HK-2 (cell line): Measurements from ENCODE around the gene ILDR2.
A peak's percentile ranks its signal among the peaks of the same experiment; 100 is the strongest.

ENCODE experiments used
- DNase-seq: peaks from one replicate; pipeline ENCODE4 v3.0.0-alpha.2; 2018; ENCODE audit not compliant: unreplicated experiment

The ILDR2 gene

GRCh38 chr1:166969074-166969677, 6.2 kb downstream of the ILDR2 start:
- DNase-seq = no peak

GRCh38 chr1:166960858-166961474, 14.4 kb downstream of the ILDR2 start:
- no peak for DNase-seq

DNA sequence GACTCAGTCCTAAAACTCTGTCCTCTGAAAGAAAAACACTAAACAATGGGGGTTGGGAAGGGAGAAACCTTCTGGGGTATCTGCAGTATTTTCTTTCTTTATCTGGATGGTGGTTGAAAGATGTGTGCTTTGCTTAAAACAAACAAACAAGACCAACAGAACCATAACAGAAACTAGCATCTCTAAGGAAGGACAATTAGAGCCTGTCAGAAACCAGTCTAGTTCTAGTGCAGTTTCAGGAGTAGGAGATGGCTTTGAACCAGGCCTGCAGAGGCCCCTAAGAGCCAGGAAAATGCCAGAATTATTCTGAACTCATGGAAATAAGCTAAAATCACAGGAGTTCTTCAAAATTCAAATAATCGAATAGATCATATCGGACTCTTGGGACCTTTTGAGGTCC, 18.5 kb downstream of the ILDR2 start:
- DNase-seq = no peak

GRCh38 chr1:166956057-166956850, 19.1 kb downstream of the ILDR2 start:
- no peak for DNase-seq

GRCh38 chr1:166953491-166953890, 21.8 kb downstream of the ILDR2 start:
- no peak for DNase-seq

DNA sequence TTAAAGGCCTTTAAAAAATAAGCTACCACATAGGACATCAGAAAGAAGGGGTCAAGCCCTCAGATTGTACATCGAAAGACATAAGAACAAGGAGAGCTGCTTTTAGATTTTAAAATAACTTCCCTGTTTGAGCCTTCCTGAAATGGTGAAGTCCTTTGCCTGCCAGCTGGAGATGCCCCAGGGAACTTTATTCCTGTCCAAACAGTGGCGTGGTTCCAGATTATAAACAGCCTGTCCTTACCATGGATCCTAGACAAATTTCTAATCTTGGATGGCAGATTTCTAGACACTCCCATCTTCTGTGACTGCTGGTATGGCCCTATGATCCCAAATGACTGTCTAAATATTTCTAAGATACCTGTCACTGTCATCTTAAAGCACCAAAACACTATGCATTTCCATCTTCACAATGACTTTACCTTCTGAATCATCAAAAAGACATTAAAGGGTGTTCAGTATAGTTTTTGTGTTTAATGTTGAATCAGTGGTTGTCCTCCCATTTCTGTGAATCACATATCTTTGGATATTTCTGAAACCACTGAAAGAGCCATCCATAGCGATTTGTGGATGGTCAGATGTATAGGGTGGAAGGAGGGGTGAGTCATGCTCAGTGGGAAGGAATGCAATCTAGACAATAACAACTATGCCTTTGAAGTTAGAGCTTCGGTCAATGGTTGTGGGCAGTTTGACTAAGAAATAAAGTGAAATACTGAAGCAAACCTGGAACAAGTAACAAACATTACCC, 23.2 kb downstream of the ILDR2 start:
- peak; percentile 16 for DNase-seq

DNA sequence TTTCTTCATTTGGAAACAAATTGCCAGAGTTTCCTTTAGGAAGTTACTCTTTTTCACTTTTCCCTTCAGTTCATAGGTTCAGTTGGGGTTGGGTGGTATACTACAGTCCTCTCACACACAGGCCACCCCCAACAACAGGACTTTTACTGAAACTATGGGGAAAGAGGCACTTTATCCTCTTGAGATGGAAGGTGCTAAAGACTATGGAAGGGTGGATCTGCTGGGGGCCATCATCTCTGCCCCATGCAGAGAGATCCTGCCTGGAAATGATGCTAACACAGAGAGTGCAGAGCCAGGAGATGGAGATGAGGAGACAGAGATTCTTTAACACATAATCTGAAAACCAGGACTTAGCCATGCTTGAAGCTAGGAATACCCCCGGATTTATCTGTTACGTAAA, 24.3 kb downstream of the ILDR2 start:
- no peak for DNase-seq

DNA sequence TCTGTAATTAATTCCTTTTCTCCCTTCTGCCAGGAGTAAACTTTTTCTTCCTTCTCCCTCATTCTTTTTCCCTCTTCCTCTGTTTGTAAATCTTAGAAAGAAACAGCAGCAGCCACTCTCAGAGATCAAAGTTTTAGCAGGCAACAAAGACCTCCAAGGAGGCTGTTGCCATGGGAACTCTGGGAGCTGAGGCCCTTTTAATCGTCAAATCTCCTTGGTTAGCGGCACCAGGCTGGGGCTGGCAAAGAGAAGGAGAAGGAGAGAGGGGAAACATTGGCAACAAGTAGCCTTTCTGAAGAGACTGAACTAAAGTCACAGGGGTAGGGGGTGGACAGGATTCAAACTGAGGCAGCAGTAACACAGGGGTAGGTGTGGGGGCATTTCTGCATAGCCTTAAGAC, 25.2 kb downstream of the ILDR2 start:
- DNase-seq = no peak

DNA sequence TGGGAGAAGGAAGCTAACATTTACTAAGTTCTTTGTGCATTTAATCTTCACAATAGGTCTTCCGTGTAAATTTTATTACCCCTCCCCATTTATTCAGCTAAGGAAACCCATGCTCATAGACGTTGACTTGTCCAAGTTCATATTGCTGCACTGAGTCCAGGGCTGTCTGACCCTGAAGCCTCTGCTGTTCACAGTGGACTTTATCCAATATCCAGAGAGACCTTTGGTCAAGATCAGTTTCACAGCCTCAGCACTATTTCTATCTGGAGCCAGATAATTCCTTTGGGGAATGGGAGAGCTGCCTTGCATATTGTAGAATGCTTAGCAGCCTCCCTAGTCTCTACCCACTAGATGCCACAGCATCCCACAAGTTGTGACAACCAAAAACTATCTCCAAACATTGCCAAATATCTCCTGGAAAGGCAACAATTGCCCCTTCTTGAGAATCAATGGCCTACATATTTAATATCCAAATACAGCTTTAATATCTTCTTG, 26.4 kb downstream of the ILDR2 start:
- no peak for DNase-seq

- peak; percentile 74 for DNase-seq
Observed at GRCh38 chr1:166947398-166948043, 27.8 kb downstream of the ILDR2 start.

DNA sequence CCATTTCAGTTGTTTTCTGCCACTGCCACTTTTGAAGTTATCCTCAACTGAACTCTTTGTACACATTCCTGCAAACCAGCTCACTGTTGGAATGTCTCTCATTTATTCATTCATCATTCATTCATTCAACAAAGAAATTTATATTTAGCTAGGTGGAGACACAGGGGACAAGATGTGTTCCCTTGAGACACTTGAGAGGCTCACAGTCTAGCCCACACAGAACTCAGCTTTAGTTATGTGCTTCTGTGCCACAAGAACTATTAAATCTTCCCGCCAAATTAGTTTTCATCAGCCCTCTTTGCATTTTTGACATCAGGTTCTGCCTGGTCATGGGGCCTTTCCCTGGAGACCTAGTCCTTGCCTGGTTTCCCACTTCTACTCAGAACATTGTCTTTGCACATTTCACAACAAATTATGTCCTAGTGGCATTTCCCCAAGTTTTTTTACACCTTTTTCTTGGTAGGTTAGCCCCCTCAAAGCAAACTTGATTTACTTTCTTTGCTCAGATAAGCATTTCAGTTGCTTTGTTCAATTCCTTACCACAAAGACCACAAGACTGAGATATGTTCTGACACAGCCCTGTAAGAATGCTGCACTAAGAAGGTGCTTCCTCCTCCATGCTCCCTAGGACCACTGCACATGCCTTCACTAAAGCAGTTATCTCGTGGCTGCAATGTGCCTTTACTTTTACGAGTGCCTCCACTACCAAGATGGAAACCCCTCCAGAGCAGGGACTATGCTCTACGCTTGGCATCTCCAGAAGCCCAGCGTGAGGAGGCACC, 31.0 kb downstream of the ILDR2 start:
- peak; percentile 37 for DNase-seq

DNA sequence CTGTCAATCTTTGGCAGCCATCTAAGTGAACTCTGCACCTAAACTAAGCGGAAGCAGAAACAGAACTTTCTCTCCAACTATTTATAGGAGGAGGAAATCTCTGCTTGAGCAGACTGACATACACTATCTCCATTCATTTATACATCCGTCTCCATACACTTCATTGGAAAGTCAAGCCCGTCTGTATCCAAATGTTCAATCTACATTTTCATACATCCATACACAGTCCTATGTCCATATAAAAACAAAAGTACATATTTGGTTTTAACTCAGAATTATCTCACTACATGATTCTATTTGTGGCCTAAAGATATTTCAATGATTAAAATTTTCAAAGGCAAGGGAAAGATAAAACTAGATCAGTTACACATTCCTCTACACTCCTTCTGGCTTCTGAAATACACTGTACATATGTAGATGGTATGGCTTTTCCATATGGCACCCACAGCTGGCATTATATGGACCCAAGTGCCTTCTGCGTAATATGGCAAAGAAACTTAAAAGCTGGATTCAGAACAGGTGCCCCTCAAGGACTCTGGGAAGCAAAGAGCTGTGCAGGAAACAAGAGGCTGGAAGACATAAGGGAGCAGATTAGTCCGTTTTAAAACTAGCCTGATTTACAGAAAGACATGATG, 35.5 kb downstream of the ILDR2 start:
- no peak for DNase-seq

DNA sequence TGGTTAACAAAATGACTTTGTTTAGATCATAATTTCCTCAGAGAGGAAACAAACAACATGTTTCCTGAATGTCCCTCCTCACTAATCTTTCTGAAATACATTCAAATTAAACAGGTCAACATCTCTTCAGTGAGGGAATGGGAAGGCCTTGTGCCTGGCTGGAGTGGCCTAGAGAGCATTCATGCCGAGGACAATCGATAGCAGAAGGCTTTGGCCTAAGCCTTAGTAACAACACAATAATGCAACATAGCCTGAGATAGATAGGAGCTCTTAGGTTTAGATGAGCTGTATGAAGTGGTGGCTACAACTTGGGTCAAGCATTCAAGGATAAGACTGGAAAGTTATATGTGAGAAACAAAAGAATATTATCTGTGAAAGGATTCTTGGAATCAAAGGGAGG, 37.4 kb downstream of the ILDR2 start:
- no peak for DNase-seq

GRCh38 chr1:166937329-166937728, 38.0 kb downstream of the ILDR2 start:
- no peak for DNase-seq

DNA sequence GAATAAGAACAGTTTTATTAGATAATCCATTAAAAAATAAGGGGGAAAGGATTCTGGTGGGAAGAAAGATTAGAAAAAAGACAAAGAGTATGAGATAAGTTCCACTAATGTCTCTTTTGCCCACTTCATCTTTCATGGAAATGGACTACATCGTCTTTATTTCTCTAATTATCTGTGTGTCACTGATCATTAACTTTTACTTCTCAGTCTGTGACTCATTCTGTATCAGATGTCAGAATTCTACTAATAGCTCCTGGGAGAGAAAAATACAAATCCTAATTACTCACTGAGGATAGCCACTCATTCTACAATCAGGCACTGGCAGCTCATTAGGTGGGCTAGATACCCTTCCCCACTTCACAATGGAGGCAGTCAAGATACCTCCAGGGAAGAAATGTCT, 41.7 kb downstream of the ILDR2 start:
- no peak for DNase-seq

- no peak for DNase-seq
Observed at GRCh38 chr1:166933140-166933539, 42.2 kb downstream of the ILDR2 start.

- DNase-seq = no peak
Observed at GRCh38 chr1:166929911-166930310, 45.4 kb downstream of the ILDR2 start.

- DNase-seq = no peak
Observed at GRCh38 chr1:166927701-166928100, 47.6 kb downstream of the ILDR2 start.

DNA sequence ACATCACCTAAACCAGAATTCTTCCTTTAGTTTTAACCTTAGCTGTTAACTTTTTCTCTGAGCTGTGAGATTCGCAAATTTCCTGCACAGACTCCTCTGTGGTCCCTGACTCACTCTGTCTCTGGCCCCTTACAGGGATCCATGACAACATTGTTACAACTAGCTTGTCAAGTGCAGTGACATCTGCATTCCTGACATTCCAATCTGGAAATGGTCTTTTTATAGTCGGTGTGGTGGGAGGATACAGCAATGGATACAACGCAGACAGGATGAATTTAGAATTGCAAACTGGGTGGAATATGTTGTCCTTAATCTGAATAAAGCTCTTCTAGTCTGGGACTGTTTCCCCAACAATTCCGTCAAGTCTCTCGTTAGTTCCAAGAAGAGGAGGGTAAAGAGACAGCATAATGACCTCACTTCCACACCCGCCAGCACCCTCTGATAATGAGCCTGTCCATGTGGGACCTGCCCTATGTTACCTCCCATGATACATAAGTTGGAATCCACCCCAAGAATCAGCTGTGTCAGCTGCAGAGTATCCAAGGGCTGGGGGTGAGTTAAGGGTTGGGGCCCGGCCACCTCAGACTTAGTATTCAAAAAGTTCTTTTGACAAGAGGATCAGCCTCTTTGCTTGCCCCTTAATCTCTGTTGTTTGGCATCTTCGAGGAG, 49.4 kb downstream of the ILDR2 start:
- DNase-seq = peak; percentile 62
